GM12878 (cell line): ENCODE measurements around the gene COX6A2. TPM values are rescaled to one million over a fixed set of nuclear protein-coding genes. Genes with fewer than 3 reads are reported as not detected.

Source experiments
- ATAC-seq: fragments of 200-7000 bp; cut with Tn5 transposase; 3 replicates; pipeline ENCODE4 v1.9.1; 2020; ENCODE audit warnings: mild to moderate bottlenecking, moderate library complexity
- BruUV-seq: library from RNA; stranded (reverse); fragments of 400-500 nt; replicated peaks from 2 replicates; lab custom pipeline; 2021; lab: Mats Ljungman, UMichigan
- CTCF ChIA-PET: fragments of 300-600 bp; sonication (Branson Sonifier 250); formaldehyde crosslinking; extraction: SDS; loops from one replicate; lab custom pipeline; 2021; ENCODE audit warnings: inconsistent platforms; lab: Yijun Ruan, JAX
- POLR2A ChIA-PET: fragments of 350-600 bp; formaldehyde crosslinking; extraction: SDS; loops from one replicate; lab custom pipeline; 2021; ENCODE audit warnings: inconsistent platforms; lab: Charles Lee
- RAD21 ChIA-PET: fragments of 300-600 bp; sonication (Branson Sonifier 250); formaldehyde crosslinking; loops from one replicate; lab custom pipeline; 2023; ENCODE audit warnings: antibody characterized with exemption; ENCODE audit not compliant: unreplicated experiment; lab: Charles Lee
- SMC1A ChIA-PET: fragments of 300-600 bp; sonication (Branson Sonifier 250); formaldehyde crosslinking; loops from one replicate; lab custom pipeline; 2023; ENCODE audit not compliant: unreplicated experiment, uncharacterized antibody; lab: Charles Lee
- DNase-seq: peaks from one replicate; pipeline ENCODE4 v3.0.0-alpha.2; 2011; ENCODE audit warnings: low read depth, low spot score
- FAIRE-seq: peaks from 3 replicates; lab custom pipeline; 2011; peaks lifted over from hg19 to GRCh38; lab: Jason Lieb, UNC
- H2AFZ ChIP-seq: 2 replicates; pipeline ENCODE4 v1.6.0; 2011; ENCODE audit warnings: low read depth, low read length, control low read depth; ENCODE audit not compliant: control insufficient read depth
- H3K27ac ChIP-seq: 2 replicates; pipeline ENCODE4 v1.5.1; 2011; ENCODE audit warnings: control low read depth; ENCODE audit not compliant: control insufficient read depth, insufficient read depth
- H3K27me3 ChIP-seq, 2 experiments: replicated peaks in 1 of 2; 2 replicates each; pipeline versions ENCODE4 v1.6.0 to v1.6.1; 2011; ENCODE audit warnings: low read length in 1 of 2; ENCODE audit not compliant: control insufficient read depth in 2 of 2, insufficient read depth in 2 of 2
- H3K36me3 ChIP-seq, 2 experiments: 2 replicates each; pipeline ENCODE4 v1.5.1; 2011; ENCODE audit warnings: low read length in 1 of 2; ENCODE audit not compliant: control insufficient read depth in 2 of 2, insufficient read depth in 2 of 2
- H3K4me1 ChIP-seq: 2 replicates; pipeline ENCODE4 v1.6.1; 2011; ENCODE audit warnings: mild to moderate bottlenecking, low read length, moderate library complexity, mixed read lengths; ENCODE audit not compliant: control insufficient read depth, insufficient read depth
- H3K4me2 ChIP-seq: 2 replicates; pipeline ENCODE4 v1.6.0; 2011; ENCODE audit warnings: control low read depth; ENCODE audit not compliant: control insufficient read depth, insufficient read depth
- H3K4me3 ChIP-seq: fragments of 200-600 bp; sonication (generic); 2 replicates; pipeline ENCODE4 v1.5.1; 2016
- H3K79me2 ChIP-seq: 2 replicates; pipeline ENCODE4 v1.6.0; 2011; ENCODE audit warnings: low read length; ENCODE audit not compliant: control insufficient read depth, insufficient read depth
- H3K9ac ChIP-seq: 2 replicates; pipeline ENCODE4 v1.8.0; 2011; ENCODE audit warnings: low read length, control low read depth, mixed read lengths; ENCODE audit not compliant: control insufficient read depth, insufficient read depth
- H3K9me3 ChIP-seq: replicated peaks from 3 replicates; pipeline ENCODE4 v1.5.1; 2011; ENCODE audit warnings: mild to moderate bottlenecking, low read length; ENCODE audit not compliant: control insufficient read depth, insufficient read depth
- H4K20me1 ChIP-seq: 2 replicates; pipeline ENCODE4 v1.6.0; 2011; ENCODE audit not compliant: control insufficient read depth, insufficient read depth
- ASH2L ChIP-seq: fragments of 300-600, 200-600 bp; sonication (generic); IDR thresholded peaks from 2 replicates; pipeline ENCODE4 v1.6.1; 2017; ENCODE audit warnings: low read depth, mild to moderate bottlenecking, borderline replicate concordance
- BACH1 ChIP-seq: fragments of 450-650 bp; IDR thresholded peaks from 2 replicates; pipeline ENCODE4 v1.6.1; 2017; ENCODE audit warnings: mild to moderate bottlenecking, borderline replicate concordance
- BRCA1 ChIP-seq: IDR thresholded peaks from 2 replicates; pipeline ENCODE4 v1.6.1; 2011; ENCODE audit warnings: low read depth, low read length, improper control_type of control experiment
- CBX3 ChIP-seq: fragments of 200-600 bp; sonication (generic); IDR thresholded peaks from 2 replicates; pipeline ENCODE4 v1.6.1; 2016; ENCODE audit warnings: low read depth, borderline replicate concordance
- CHD2 ChIP-seq: IDR thresholded peaks from 2 replicates; pipeline ENCODE4 v1.6.1; 2011; ENCODE audit warnings: low read depth, low read length, improper control_type of control experiment, borderline replicate concordance
- CREB1 ChIP-seq: IDR thresholded peaks from 2 replicates; pipeline ENCODE4 v1.6.1; 2012; ENCODE audit warnings: low read depth, mild to moderate bottlenecking, inconsistent platforms
- FOS ChIP-seq: IDR thresholded peaks from 3 replicates; pipeline ENCODE4 v1.6.1; 2011; ENCODE audit warnings: borderline replicate concordance; ENCODE audit not compliant: insufficient read length; ENCODE audit errors: extremely low read depth
- IRF5 ChIP-seq: fragments of 450-650 bp; IDR thresholded peaks from 2 replicates; pipeline ENCODE4 v1.6.1; 2017; ENCODE audit warnings: borderline replicate concordance
- MXI1 ChIP-seq: fragments of 150-350 bp; IDR thresholded peaks from 2 replicates; pipeline ENCODE4 v1.6.1; 2011; ENCODE audit warnings: low read depth, mild to moderate bottlenecking, inconsistent platforms, low read length, improper control_type of control experiment
- NRF1 ChIP-seq: conservative IDR thresholded peaks from 2 replicates; pipeline ENCODE4 v1.6.1; 2011; ENCODE audit warnings: mild to moderate bottlenecking, low read depth, low read length, improper control_type of control experiment
- POLR2AphosphoS2 ChIP-seq: IDR thresholded peaks from 2 replicates; pipeline ENCODE4 v1.6.1; 2011; ENCODE audit warnings: low read depth, mild to moderate bottlenecking, low read length, improper control_type of control experiment, moderate library complexity
- RAD21 ChIP-seq: IDR thresholded peaks from 2 replicates; pipeline ENCODE4 v1.6.1; 2011; ENCODE audit warnings: mild to moderate bottlenecking, low read depth, low read length, moderate library complexity; ENCODE audit not compliant: insufficient read depth
- SMC3 ChIP-seq: IDR thresholded peaks from 2 replicates; pipeline ENCODE4 v1.6.1; 2011; ENCODE audit warnings: low read length, improper control_type of control experiment, borderline replicate concordance
- TBL1XR1 ChIP-seq: IDR thresholded peaks from 2 replicates; pipeline ENCODE4 v1.6.1; 2012; ENCODE audit warnings: low read depth, low read length, improper control_type of control experiment
- ZNF622 ChIP-seq: fragments of 450-650 bp; IDR thresholded peaks from 2 replicates; pipeline ENCODE4 v1.6.1; 2017; ENCODE audit warnings: mild to moderate bottlenecking, inconsistent platforms
- ZNF687 ChIP-seq: fragments of 450-650 bp; IDR thresholded peaks from 2 replicates; pipeline ENCODE4 v1.6.1; 2017; ENCODE audit warnings: mild to moderate bottlenecking, moderate library complexity
- WGBS: methylation state at CpG from one replicate; pipeline ENCODE4 v1.1.6; 2016; ENCODE audit warnings: low lambda C conversion rate; ENCODE audit not compliant: insufficient replicate concordance, insufficient coverage; ENCODE audit errors: missing lambda C conversion rate; 5-methylcytosine and 5-hydroxymethylcytosine counted together
- in situ Hi-C: fragments of 300-500 bp; cut with MboI; formaldehyde crosslinking; loops from 9 replicates; pipeline ENCODE4 v1.14.3; 2018; ENCODE audit warnings: mixed read lengths
- intact Hi-C: fragments of 100-400 bp; cut with micrococcal nuclease; formaldehyde crosslinking; loops from one replicate; pipeline ENCODE4 v1.14.2; 2022; ENCODE audit not compliant: unreplicated experiment
- polyA plus RNA-seq, 11 experiments: library from polyadenylated mRNA; depleted of rRNA in 4 of 11; unstranded in 6 of 11; stranded (reverse) in 5 of 11; fragments of >200 nt; fragmentation: Nextera tagmentation in 4 of 11; fragmentation: Illumina TruSeq in 1 of 11; extraction: Ambion mirVana in 4 of 11; extraction: Trizol in 1 of 11; gene quantifications; 1 replicate in 1 of 11; 2 replicates in 10 of 11; pipeline versions ENCODE4 v1.2.1 to v1.2.3, GENCODE V29; 2011 to 2016; ENCODE audit warnings: inconsistent platforms in 2 of 11, missing spikeins in 2 of 11, low read depth in 1 of 11
- total RNA-seq, 4 experiments: library from RNA; depleted of rRNA in 3 of 4; stranded (reverse); fragments of >200 nt in 3 of 4; fragmentation: Illumina TruSeq in 1 of 4; extraction: Trizol in 1 of 4; gene quantifications; 2 replicates each; pipeline versions ENCODE4 v1.2.1 to v1.2.3, GENCODE V29; 2013 to 2021

The COX6A2 gene
- total and polyA plus RNA-seq, 10 of the 15 experiments (the other 5 are each of a cell fraction or from before 2014, with no cell fraction given) = not detected

- no peak for DNase-seq
- Histone ChIP-seq H3K4me2 (no peak overlapping the region), H3K9me3 (no peaks in the 10 kb centered on the region), H2AFZ (no peak overlapping the region), H3K9ac (no peak overlapping the region), H3K36me3 (no peaks in the 10 kb centered on the region), H3K79me2 (no peaks in the 10 kb centered on the region), H3K4me1 (no peaks in the 10 kb centered on the region), H4K20me1 (no peaks in the 10 kb centered on the region), H3K4me3 (no peak overlapping the region), H3K27me3 (peaks cover 0 to 3% of the 10 kb centered on the region in 2 experiments; a peak in 1 of 4 replicates), H3K27ac (no peak overlapping the region)
- BruUV-seq = TSS peak; percentile 69
- ATAC-seq = peak; percentile 89
- WGBS = 24% methylated on average over 14 of the region's 14 CpGs
- intact Hi-C loops (loop anchor here (1.0 to 2.0 kb wide), 2 partner anchors 60 to 180 kb away; partner anchors contain the start of genes PYCARD and ZNF843), in situ Hi-C loops (no loop called here)
- SMC1A ChIA-PET = interaction anchor here (0.7 to 3.3 kb wide), 18 partner anchors 13 to 265 kb away, joined by 3 to 13 read pairs (median 3); partner anchors contain the start of genes KAT8, PYCARD, PYDC1 and ZNF843
- RAD21 ChIA-PET = interaction anchor here (0.8 to 2.1 kb wide), 16 partner anchors 12 to 225 kb away, joined by 3 to 17 read pairs (median 4); partner anchors contain the start of genes ITGAX, PYDC1 and ZNF843
- POLR2A ChIA-PET = interaction anchor here (1.8 kb wide), 1 partner anchor 38 kb away, joined by 4 read pairs; no protein-coding TSS in a partner anchor
- CTCF ChIA-PET = interaction anchor here (0.6 to 4.9 kb wide), 52 partner anchors 9 to 512 kb away, joined by 3 to 26 read pairs (median 4); partner anchors contain the start of genes HSD3B7, ITGAD, ITGAM and PRSS36
- peak; percentile 56 for FAIRE-seq
- TF ChIP-seq CBX3 = no peak
- no peak for TF ChIP-seq NRF1
- TF ChIP-seq BACH1 = no peak
- no peak for TF ChIP-seq CHD2
- no peak for TF ChIP-seq POLR2AphosphoS2
- TF ChIP-seq RAD21 = peak; percentile 82
- no peak for TF ChIP-seq BRCA1
- TF ChIP-seq SMC3 = peak; percentile 77
- no peak for TF ChIP-seq ZNF687
- no peak for TF ChIP-seq ASH2L
- no peak for TF ChIP-seq IRF5
- TF ChIP-seq MXI1 = no peak
- no peak for TF ChIP-seq ZNF622
- no peak for TF ChIP-seq CREB1
- no peak for TF ChIP-seq TBL1XR1
- TF ChIP-seq FOS = no peak
Measured at GRCh38 chr16:31382485-31383161, 45.5 kb downstream of the COX6A2 start.
